Adrenal gland (tissue), 5 donors: Measurements from ENCODE around the gene LAMB1.

Source experiments
- CTCF ChIP-seq, 6 experiments: fragments of 450-650 bp in 4 of 6; fragments of 200-600 bp in 2 of 6; sonication (generic) in 1 of 6; IDR thresholded peaks; 1 replicate in 5 of 6; 2 replicates in 1 of 6; pipeline versions ENCODE4 v1.5.1 to v1.8.0; 2016 to 2021; ENCODE audit warnings: antibody characterized with exemption in 6 of 6, mild to moderate bottlenecking in 2 of 6, moderate library complexity in 1 of 6
- POLR2A ChIP-seq, 2 donors: fragments of 450-650 bp; IDR thresholded peaks; one replicate each; pipeline ENCODE4 v1.6.1; 2017; ENCODE audit warnings: antibody characterized with exemption in 2 of 2, mild to moderate bottlenecking in 2 of 2, moderate library complexity in 1 of 2
- donor health status: DM: no; HTN: no; CAD: no.

GRCh38 chr7:107971613-107972012, 31.3 kb downstream of the LAMB1 start:
- TF ChIP-seq CTCF (IDR thresholded peaks at IDR 0.05) = no peak
- TF ChIP-seq POLR2A (IDR thresholded peaks at IDR 0.05) = no peak
